Neural cell (in vitro differentiated cells): Measurements from ENCODE around the gene TRUB1. TPM values are rescaled to one million over a fixed set of nuclear protein-coding genes. Genes with fewer than 3 reads are reported as not detected.

Source experiments
- H2AFZ ChIP-seq: fragments of 200-600, 300-800 bp; sonication (generic), shearing (Covaris generic); 2 replicates; pipeline ENCODE4 v1.6.0; 2014; ENCODE audit warnings: low read depth, mild to moderate bottlenecking, antibody characterized with exemption, low read length, moderate library complexity
- H3F3A ChIP-seq: fragments of 200-600 bp; shearing (Covaris generic); 2 replicates; pipeline ENCODE4 v1.6.1; 2016; ENCODE audit warnings: mild to moderate bottlenecking, moderate library complexity, mixed read lengths, antibody characterized with exemption, low read length; ENCODE audit not compliant: insufficient read depth, poor library complexity, severe bottlenecking
- H3K27ac ChIP-seq: fragments of 200-600, 300-800 bp; sonication (generic), shearing (Covaris generic); 2 replicates; pipeline ENCODE4 v1.5.1; 2014; ENCODE audit warnings: mild to moderate bottlenecking, low read length, moderate library complexity
- H3K27me3 ChIP-seq: fragments of 300-800, 200-600 bp; sonication (generic), shearing (Covaris generic); 2 replicates; pipeline ENCODE4 v1.6.0; 2014; ENCODE audit warnings: mild to moderate bottlenecking, low read depth, low read length, moderate library complexity; ENCODE audit not compliant: insufficient read depth
- H3K36me3 ChIP-seq: fragments of 300-800, 200-600 bp; sonication (generic), shearing (Covaris generic); 2 replicates; pipeline ENCODE4 v1.5.1; 2014; ENCODE audit warnings: mild to moderate bottlenecking, antibody characterized with exemption, low read length, moderate library complexity; ENCODE audit not compliant: insufficient read depth
- H3K4me2 ChIP-seq: fragments of 300-800, 200-600 bp; sonication (generic), shearing (Covaris generic); 2 replicates; pipeline ENCODE4 v1.6.0; 2014; ENCODE audit warnings: mild to moderate bottlenecking, low read length
- H3K4me3 ChIP-seq: fragments of 300-800, 200-600 bp; sonication (generic), shearing (Covaris generic); 2 replicates; pipeline ENCODE4 v1.5.1; 2014; ENCODE audit warnings: mild to moderate bottlenecking, low read length, moderate library complexity
- H3K79me2 ChIP-seq: fragments of 200-600 bp; shearing (Covaris generic); replicated peaks from 2 replicates; pipeline ENCODE4 v1.6.0; 2014; ENCODE audit warnings: mild to moderate bottlenecking, low read length, moderate library complexity; ENCODE audit not compliant: insufficient read depth
- H3K9ac ChIP-seq: fragments of 300-800, 200-600 bp; sonication (generic), shearing (Covaris generic); 2 replicates; pipeline ENCODE4 v1.6.1; 2016; ENCODE audit warnings: mild to moderate bottlenecking, low read length, mixed read lengths
- H3K9me2 ChIP-seq: fragments of 200-600 bp; shearing (Covaris generic); 2 replicates; pipeline ENCODE4 v1.6.1; 2016; ENCODE audit warnings: mild to moderate bottlenecking, low read length, mixed read lengths; ENCODE audit not compliant: insufficient read depth
- H3K9me3 ChIP-seq: fragments of 200-600, 300-800 bp; sonication (generic), shearing (Covaris generic); 2 replicates; pipeline ENCODE4 v1.6.1; 2016; ENCODE audit warnings: mild to moderate bottlenecking, mixed run types, low read length, moderate library complexity, mixed read lengths
- H4K20me1 ChIP-seq: fragments of 200-600 bp; shearing (Covaris generic); 2 replicates; pipeline ENCODE4 v1.6.1; 2016; ENCODE audit warnings: mild to moderate bottlenecking, mixed run types; ENCODE audit not compliant: insufficient read depth
- EP300 ChIP-seq: fragments of 450-650 bp; conservative IDR thresholded peaks from 2 replicates; pipeline ENCODE4 v1.6.1; 2014; ENCODE audit warnings: antibody characterized with exemption, mild to moderate bottlenecking, moderate library complexity; ENCODE audit not compliant: poor library complexity, severe bottlenecking
- EZH2 ChIP-seq: fragments of 200-600, 300-800 bp; shearing (Covaris generic), sonication (generic); IDR thresholded peaks from 2 replicates; pipeline ENCODE4 v1.6.1; 2014; ENCODE audit warnings: antibody characterized with exemption, low read length, borderline replicate concordance, mild to moderate bottlenecking; ENCODE audit not compliant: insufficient read depth, poor library complexity, severe bottlenecking
- MXI1 ChIP-seq: fragments of 450-650 bp; conservative IDR thresholded peaks from 2 replicates; pipeline ENCODE4 v1.6.1; 2014; ENCODE audit warnings: antibody characterized with exemption, mild to moderate bottlenecking; ENCODE audit not compliant: poor library complexity, severe bottlenecking
- POLR2AphosphoS5 ChIP-seq: IDR thresholded peaks from 2 replicates; pipeline ENCODE4 v1.6.1; 2012
- RAD21 ChIP-seq: fragments of 450-650 bp; conservative IDR thresholded peaks from 2 replicates; pipeline ENCODE4 v1.6.1; 2014; ENCODE audit warnings: antibody characterized with exemption, mild to moderate bottlenecking, moderate library complexity
- SMC3 ChIP-seq: fragments of 450-650 bp; conservative IDR thresholded peaks from 2 replicates; pipeline ENCODE4 v1.6.1; 2014; ENCODE audit warnings: antibody characterized with exemption, mild to moderate bottlenecking, moderate library complexity; ENCODE audit not compliant: poor library complexity
- TAF1 ChIP-seq: IDR thresholded peaks from 2 replicates; pipeline ENCODE4 v1.6.1; 2012; ENCODE audit warnings: low read depth
- polyA plus RNA-seq: library from polyadenylated mRNA; depleted of rRNA; stranded (reverse); fragments of >200 nt; gene quantifications from 2 replicates; pipeline ENCODE4 v1.2.3, GENCODE V29; 2014
- TF ChIP-seq, protein P1 (sequence below): fragments of 450-650 bp; IDR thresholded peaks from 2 replicates; pipeline ENCODE4 v1.5.1; 2014; ENCODE audit warnings: antibody characterized with exemption, mild to moderate bottlenecking, moderate library complexity; ENCODE audit not compliant: poor library complexity, severe bottlenecking
- TF ChIP-seq, protein P2 (sequence below): IDR thresholded peaks from 2 replicates; pipeline ENCODE4 v1.6.1; 2012; ENCODE audit warnings: borderline replicate concordance

The TRUB1 gene
- polyA plus RNA-seq, 1 donor from 2014 or later: 48.8 TPM

DNA sequence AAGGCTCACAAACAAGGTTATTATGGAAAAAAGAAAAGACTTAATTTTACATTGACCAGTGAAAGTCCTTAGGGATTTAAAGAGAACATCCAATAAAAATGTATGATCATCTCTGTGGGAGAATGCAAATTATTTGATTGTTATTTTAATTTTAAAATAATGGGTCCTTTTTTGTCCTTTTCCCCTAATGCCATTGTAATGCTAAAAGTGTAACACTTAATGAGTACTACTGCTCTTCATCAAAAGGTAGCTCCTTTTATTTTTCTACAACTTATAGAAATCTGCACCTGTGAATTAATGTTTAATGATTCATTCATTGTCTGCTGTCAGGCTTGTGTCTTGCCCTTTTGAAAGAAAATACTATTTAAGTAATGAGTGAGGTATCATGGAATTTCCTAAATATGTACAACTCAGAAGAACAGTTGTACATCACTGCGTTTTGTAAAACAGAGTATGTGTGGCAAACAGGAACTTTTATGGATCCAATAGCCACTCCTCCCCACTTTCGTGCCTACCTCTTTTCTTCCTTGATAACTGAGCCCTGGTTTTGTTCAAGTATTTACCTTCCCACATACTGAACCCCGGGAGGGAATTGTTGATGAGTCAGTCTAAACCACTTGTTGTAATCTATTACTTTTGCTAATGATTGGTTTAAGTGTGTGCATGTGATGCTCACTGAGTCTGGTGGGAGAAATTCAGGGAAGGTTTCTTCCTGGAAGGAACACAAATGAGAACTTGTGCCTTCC lies 19.9 kb upstream of the TRUB1 start:
- Histone ChIP-seq H3K4me2 (no peak overlapping the region), H2AFZ (no peak overlapping the region)
- TF ChIP-seq TAF1: no peak
- no peak for TF ChIP-seq EP300
- TF ChIP-seq, protein P1, sequence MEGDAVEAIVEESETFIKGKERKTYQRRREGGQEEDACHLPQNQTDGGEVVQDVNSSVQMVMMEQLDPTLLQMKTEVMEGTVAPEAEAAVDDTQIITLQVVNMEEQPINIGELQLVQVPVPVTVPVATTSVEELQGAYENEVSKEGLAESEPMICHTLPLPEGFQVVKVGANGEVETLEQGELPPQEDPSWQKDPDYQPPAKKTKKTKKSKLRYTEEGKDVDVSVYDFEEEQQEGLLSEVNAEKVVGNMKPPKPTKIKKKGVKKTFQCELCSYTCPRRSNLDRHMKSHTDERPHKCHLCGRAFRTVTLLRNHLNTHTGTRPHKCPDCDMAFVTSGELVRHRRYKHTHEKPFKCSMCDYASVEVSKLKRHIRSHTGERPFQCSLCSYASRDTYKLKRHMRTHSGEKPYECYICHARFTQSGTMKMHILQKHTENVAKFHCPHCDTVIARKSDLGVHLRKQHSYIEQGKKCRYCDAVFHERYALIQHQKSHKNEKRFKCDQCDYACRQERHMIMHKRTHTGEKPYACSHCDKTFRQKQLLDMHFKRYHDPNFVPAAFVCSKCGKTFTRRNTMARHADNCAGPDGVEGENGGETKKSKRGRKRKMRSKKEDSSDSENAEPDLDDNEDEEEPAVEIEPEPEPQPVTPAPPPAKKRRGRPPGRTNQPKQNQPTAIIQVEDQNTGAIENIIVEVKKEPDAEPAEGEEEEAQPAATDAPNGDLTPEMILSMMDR: no peak
- TF ChIP-seq RAD21: no peak

DNA sequence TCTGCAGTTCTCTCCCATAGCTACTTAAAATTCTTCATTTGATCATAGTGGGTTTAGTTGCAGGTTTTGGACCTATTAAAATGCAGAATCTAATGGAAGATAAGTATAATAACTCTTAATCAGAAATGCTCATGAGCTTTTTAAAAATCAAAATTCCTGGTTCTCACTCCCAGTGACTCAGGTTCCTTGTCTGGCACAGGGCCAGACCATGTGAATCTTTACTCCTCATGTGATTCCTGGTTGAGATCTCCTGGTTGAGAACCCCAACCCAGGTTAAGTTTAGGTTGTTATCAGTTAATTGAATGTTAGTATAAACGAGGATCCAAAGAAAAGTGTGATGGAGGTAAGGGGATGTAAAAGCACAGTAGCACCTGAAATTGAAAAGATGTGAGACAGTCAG lies 17.5 kb upstream of the TRUB1 start:
- no peaks in the 10 kb centered on the region for H3F3A ChIP-seq
- H3K4me2 ChIP-seq: no peak overlapping the region
- no peak overlapping the region for H2AFZ ChIP-seq
- H4K20me1 ChIP-seq: no peaks in the 10 kb centered on the region
- H3K9me2 ChIP-seq: no peaks in the 10 kb centered on the region
- TF ChIP-seq, protein P2, sequence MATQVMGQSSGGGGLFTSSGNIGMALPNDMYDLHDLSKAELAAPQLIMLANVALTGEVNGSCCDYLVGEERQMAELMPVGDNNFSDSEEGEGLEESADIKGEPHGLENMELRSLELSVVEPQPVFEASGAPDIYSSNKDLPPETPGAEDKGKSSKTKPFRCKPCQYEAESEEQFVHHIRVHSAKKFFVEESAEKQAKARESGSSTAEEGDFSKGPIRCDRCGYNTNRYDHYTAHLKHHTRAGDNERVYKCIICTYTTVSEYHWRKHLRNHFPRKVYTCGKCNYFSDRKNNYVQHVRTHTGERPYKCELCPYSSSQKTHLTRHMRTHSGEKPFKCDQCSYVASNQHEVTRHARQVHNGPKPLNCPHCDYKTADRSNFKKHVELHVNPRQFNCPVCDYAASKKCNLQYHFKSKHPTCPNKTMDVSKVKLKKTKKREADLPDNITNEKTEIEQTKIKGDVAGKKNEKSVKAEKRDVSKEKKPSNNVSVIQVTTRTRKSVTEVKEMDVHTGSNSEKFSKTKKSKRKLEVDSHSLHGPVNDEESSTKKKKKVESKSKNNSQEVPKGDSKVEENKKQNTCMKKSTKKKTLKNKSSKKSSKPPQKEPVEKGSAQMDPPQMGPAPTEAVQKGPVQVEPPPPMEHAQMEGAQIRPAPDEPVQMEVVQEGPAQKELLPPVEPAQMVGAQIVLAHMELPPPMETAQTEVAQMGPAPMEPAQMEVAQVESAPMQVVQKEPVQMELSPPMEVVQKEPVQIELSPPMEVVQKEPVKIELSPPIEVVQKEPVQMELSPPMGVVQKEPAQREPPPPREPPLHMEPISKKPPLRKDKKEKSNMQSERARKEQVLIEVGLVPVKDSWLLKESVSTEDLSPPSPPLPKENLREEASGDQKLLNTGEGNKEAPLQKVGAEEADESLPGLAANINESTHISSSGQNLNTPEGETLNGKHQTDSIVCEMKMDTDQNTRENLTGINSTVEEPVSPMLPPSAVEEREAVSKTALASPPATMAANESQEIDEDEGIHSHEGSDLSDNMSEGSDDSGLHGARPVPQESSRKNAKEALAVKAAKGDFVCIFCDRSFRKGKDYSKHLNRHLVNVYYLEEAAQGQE: no peak
- H3K9me3 ChIP-seq: no peaks in the 10 kb centered on the region
- H3K36me3 ChIP-seq: no peaks in the 10 kb centered on the region
- no peak overlapping the region for H3K4me3 ChIP-seq
- no peaks in the 10 kb centered on the region for H3K79me2 ChIP-seq
- no peak overlapping the region for H3K27ac ChIP-seq
- no peak overlapping the region for H3K9ac ChIP-seq
- H3K27me3 ChIP-seq: no peaks in the 10 kb centered on the region

More for the DNA sequence above, 19.9 kb upstream of the TRUB1 start:
- Histone ChIP-seq H3K36me3 (no peaks in the 10 kb centered on the region), H3K9me3 (no peaks in the 10 kb centered on the region), H4K20me1 (no peaks in the 10 kb centered on the region), H3K27me3 (no peaks in the 10 kb centered on the region), H3K9ac (no peak overlapping the region), H3K9me2 (no peaks in the 10 kb centered on the region), H3F3A (no peaks in the 10 kb centered on the region), H3K27ac (no peak overlapping the region), H3K79me2 (no peaks in the 10 kb centered on the region), H3K4me3 (no peak overlapping the region)

DNA sequence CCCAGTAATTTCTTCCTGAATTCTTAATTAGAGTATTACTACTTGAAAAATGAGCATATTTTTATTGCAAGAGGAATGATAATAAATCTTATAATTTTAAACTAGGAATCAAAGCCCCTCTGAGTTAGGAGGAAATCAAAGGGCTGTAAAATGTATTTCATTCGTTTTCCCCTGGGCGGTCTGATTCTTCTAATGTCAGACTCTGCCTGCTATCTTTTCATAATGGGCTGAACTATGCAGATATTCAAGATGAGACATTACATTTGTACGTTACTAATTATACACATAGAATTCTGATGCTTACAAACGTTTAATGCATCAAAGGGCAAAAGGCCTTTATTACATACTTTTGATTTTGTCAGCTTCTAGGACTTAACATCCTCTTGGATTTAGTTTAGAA lies 16.0 kb upstream of the TRUB1 start:
- H3F3A ChIP-seq: no peaks in the 10 kb centered on the region
- no peaks in the 10 kb centered on the region for H3K9me3 ChIP-seq
- H3K9me2 ChIP-seq: no peaks in the 10 kb centered on the region
- no peaks in the 10 kb centered on the region for H3K36me3 ChIP-seq
- no peaks in the 10 kb centered on the region for H3K79me2 ChIP-seq
- no peaks in the 10 kb centered on the region for H4K20me1 ChIP-seq
- H3K27me3 ChIP-seq: no peaks in the 10 kb centered on the region
- H3K27ac ChIP-seq: no peak overlapping the region
- no peak for TF ChIP-seq MXI1
- no peak for TF ChIP-seq EZH2
- no peak for TF ChIP-seq RAD21
- no peak for TF ChIP-seq POLR2AphosphoS5
- no peak for TF ChIP-seq EP300
- TF ChIP-seq SMC3: no peak
- TF ChIP-seq, protein P1: no peak
- TF ChIP-seq, protein P2: no peak
- no peak for TF ChIP-seq TAF1
- no peak overlapping the region for H2AFZ ChIP-seq
- no peak overlapping the region for H3K4me3 ChIP-seq
- H3K4me2 ChIP-seq: no peak overlapping the region
- no peak overlapping the region for H3K9ac ChIP-seq
